GM21717 (cell line): Measurements from ENCODE around the gene MBD3L5.
"Not testable (repeated sequence)": the region's sequence is repeated elsewhere in the genome, so short reads cannot be mapped to it uniquely, and the experiment has no call there.

Experiments
- ATAC-seq: cut with Tn5 transposase; IDR thresholded peaks from one replicate; pipeline ENCODE4 v1.9.1; 2021; ENCODE audit warnings: mild to moderate bottlenecking, moderate library complexity; ENCODE audit not compliant: unreplicated experiment

The MBD3L5 gene

DNA sequence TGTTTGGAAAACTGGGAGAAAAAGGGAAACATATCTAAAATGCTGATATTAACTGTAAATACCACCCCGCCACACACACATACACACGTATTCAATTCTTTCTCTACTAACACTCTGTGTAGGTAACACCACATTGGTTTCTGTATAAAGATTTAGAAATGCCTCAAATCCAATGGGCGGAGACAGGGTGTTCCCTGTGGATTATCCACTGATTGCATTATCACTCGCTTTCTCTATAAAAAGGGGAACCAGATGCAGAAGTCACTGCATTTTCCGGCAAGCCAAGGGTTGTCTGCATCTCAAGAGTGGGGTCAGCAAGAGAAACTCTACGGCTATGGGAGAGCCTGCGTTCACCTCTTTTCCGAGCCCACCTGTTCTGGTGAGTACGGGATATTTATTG, at the start of gene MBD3L5:
TSS of gene MBD3L5 (plus strand) at position 301 of the 400 bp plus-strand sequence. CDS start at position 335, 34 bp downstream.
- ATAC-seq: not testable (repeated sequence)

DNA sequence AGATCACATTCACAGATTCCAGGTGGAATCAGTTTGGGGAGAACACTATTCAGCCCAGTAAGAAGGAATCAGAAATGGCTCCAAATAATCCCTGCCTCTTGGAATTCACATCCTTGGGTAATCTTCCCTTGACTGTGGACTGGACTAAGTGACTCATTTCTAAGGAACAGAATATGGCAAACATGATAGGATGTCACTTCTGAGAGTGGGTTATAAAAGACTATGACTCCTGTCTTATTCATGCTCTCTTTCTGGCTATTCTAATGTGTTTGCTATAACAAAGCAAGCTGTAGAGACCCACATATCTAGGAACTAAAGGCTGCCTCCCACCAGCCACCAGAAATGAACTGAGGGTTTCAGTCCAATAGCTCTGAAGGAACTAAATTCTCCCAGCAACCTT, 46.9 kb upstream of the MBD3L5 start:
- ATAC-seq: no peak

DNA sequence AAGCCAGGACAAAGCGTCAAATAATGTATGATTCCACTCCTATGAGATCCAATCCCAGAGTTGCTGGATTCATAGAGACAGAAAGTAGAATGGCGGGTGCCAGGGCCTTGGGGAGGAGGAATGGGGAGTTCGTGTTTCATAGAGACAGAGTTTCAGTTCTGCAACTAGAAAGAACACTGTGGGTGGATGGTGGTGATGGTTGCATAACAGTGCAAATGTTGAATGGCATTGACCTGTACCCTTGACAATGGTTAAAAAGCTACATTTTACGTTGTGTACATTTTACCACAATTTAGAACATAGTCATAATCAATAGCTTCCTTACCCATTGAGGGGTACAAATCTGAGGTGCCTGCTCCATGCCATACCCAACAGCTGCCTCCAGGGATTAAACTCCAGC, 42.5 kb upstream of the MBD3L5 start:
- no peak for ATAC-seq

DNA sequence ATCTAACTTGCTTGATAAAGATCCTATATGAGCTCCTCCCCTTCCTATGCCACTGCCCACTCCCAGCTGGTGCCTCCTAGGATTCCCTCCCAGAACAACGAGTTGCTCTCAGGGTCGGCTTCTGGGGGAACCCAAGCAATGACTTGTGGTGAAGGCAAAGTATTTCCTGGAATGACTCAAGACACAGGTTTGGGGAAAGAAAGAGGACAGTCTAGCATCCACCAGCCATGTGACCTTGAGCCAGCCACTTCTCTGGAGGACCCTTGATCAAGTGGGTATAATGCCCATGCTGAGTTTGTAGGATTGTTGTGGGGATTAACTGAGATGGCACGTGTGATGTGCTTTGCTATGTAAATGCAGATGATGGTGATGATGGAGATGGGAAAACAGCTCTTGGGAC, 42.1 kb upstream of the MBD3L5 start:
- ATAC-seq: no peak

DNA sequence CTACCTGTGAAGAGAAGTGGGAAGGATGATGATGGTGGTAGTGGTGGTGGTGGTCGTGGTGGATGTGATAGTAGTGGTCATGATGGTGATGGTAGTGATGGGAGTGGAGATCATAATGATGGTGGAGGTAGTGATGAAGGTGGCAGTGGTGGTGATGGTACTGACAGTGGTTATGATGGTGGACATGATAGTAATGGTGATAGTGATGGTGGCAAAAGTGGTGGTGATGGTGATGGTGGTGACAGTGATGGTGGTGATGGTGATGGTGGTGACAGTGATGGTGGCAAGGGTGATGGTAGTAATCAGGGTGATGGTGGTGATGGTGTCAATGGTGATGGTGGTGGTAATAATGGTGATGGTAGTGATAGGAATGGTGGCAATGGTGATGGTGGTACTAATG, 35.3 kb upstream of the MBD3L5 start:
- no peak for ATAC-seq

DNA sequence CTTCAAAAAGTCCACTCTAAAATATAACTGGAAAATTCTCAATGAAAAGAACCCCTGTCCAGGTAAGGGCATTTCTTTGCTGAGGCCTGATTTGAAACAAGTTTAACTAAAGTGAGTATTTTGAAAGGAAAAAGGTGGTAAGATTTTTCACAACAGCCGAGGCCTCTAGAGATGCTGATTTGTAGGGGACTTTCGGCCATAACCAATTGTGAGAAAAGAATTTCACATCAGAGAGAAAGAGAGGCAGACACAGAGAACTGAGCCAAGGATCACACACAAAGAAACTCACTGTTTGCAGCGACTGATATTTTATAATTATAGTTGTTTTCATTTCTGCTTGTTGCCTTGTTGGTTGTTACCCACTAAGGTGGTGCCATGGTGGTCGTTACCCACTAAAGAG, 33.6 kb upstream of the MBD3L5 start:
- ATAC-seq: no peak

DNA sequence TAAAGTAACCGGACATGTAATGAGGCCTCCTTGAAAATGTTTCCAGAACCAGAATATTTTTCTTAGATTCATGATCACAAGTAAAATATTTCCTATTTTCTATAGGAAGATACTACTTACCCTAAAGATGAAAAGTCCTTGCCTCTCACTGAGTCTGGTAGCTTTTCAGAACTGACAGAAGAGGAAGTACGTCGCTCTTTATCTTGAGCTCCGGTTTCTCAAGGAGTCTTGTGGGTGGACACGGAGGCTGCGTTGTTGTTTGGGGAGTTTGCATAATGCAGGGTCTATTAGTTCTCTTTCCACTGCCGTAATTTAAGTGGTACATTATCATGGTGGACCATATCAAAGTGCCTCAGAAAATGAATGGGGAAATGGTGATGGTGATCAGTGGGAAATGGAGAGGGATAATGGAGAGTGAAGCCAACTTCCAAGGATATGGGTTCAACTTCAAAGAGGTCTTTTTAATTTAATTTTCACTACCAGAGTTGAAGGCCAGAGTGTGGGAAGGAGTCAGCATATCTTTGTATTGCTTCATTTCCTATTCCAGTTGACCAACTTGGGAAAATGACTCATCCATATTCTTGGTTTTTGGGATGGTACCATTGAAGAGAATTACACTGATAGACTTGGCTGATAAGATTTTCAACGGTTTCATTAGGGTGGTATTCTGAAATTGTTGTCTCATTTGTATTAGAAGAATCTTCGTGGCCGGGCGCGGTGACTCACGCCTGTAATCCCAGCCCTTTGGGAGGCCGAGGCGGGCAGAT, 32.5 kb upstream of the MBD3L5 start:
- no peak for ATAC-seq

DNA sequence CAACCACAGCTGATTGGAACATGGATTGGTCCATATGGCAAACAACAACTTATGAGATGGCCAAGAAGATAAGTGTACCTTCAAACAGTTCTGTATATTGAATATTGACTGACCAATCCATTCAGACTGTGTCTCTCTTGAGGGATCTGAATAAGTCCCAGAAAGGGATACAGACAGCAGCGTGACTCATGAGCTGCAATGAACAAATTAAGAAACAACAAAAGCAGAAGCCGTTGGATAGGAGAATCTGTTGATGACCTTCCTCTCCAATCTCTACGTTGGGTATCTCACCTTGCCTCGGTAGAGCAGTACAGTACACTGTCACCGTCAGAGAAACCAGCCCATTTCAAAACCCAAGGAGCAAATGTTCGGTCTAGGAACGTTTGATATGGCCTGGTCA, 30.4 kb upstream of the MBD3L5 start:
- no peak for ATAC-seq

DNA sequence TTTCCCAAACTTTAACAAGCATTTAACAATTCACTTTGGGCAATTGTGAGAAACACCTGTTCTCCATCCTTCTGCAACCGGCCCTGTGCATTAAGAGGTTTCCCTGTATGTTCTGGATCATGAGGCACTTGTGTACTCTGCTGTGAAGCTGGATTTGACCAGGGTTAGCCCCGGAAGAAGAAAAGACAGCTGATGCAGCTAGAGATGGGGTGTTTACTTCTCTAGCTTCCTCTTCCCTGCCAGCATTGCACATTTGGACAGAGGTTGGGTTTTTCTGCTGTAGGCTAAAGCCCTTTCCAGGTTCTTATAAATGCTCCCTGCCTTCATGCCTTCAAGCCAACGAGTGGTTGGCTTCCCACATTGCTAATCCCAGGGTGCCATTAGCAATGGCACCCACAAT, 30.0 kb upstream of the MBD3L5 start:
- no peak for ATAC-seq

DNA sequence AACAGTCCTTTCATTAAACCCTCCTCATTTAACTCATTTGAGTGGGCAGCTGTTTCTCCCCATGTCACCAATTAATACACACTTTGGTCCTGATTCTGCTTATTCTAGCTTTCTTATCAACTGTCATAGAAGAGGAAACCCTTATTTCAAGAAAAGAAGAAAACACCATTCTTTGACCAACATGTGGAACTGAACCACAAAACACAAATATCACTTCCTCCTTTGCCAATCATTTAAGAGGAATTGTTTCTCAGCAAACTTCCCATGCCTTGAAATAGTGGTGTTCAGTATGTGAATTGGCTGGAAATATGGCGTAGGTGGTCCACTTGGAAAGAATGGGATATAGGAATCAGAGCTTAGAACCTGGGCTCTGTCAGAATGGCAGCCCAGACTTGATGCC, 29.6 kb upstream of the MBD3L5 start:
- no peak for ATAC-seq

DNA sequence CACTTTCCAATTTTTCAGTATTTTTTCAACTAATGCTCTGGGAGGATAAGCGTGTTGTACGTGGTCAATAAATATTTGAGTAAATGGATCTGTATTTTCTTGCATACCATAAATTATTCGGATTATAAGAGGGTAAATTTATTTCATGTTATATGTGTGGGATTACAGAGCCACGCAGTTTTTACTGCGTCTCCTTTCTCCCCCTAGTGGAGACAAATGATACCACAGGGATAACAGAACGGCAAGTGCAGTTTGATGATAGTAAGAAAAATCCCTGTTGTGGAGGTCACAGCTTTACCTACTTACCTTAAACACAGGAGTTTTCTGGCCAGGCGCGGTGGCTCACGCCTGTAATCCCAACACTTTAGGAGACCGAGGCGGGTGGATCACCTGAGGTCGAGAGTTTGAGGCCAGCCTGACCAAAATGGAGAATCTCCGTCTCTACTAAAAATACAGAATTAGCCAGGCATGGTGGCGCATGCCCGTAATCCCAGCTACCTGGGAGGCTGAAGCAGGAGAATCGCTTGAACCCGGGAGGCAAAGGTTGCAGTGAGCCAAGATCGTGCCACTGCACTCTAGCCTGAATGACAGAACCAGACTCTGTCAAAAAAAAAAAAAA, 26.0 kb upstream of the MBD3L5 start:
- no peak for ATAC-seq

DNA sequence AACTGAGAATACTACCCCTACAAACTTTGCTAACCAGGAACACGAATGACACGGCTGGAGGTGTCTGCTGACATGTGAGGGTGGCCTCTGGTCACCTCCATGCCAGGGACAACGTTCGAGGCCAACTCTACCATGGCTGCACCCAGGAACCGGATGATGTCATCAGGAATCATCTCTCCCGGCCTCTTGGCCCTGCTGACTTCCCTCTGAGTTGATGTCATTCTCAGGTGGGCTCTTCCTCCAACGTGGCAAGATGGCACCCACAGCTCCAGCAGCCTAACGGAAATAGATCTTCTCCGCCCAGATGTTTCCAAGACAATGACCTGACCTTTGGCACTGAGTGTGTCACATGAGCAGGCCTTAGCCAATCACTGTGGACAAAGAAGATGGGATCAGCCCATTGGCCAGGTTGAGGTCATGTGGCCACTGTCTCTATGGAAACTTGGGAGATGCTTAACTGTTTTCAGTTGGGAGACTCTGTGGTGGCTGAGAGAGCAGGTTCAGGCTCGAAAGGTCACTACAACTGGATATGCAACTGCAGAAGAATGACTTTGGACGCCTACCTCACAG, 24.2 kb upstream of the MBD3L5 start:
- no peak for ATAC-seq

DNA sequence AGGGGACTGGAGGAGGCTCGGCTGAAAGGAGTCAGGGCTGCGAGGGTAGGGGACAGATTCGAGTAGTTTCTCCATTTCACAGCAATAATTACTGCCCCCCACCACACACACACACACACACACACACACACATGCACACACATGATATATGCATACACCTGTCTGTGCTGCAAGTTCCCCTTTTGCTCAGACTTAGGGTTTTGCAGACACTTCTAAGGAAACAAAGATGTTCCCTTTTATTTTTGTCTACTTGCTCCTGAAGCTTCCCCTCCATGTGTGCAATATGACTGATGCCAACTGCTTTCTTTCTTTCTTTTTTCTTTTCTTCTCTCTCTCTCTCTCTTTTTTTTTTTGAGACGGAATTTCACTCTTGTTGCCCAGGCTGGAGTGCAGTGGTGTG, 22.5 kb upstream of the MBD3L5 start:
- ATAC-seq: no peak

DNA sequence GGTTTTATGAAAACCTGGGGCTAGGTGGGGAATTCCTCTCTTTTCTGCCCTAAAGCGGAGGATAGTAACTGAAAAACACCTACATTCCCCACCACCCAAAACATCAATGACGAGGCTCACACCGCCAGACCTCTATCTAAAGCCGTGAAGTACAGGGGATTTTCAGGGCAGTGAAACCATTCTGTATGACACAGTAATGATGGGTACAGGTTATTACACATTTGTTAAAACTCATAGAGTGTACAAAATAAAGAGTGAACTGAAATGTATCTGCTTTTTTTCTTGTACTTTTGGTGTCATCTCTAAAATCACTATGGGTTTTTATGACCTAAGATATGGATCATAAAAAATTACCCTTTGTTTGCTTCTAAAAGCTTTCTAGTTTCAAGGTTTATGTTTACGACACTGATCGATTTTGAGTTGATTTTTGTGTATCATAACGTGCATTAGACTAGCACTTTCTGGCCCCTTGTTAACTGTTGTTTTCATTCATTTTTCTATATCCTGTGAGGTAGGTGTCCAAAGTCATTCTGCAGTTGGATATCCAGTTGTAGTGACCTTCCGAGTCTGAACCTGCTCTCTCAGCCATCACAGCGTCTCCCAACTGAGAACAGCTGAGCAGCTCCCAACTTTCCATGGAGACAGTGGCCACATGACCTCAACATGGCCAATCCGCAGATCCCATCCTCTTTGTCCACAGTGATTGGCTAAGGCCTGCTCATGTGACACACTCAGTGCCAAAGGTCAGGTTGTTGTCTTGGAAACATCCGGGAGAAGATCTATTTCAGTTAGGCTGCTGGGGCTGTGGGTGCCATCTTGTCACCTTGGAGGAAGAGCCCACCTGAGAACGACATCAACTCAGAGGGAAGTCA, 19.4 kb upstream of the MBD3L5 start:
- no peak for ATAC-seq

DNA sequence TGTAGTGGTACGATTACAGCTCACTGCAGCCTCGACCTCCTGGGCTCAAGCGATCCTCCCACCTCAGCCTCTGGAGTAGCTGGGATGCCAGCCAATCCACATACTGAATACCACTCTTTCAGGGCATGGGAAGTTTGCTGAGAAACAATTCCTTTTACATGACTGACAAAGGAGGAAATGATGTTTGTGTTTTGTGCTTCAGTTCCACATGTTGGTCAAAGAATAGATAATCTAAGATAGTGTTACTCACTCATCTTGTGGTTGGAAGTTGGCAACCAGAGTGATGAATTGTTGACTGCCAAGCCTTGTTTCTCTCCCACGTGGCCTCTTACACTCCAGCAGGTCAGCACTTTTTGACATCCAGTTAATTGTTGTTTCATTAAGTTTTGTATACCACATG, 16.7 kb upstream of the MBD3L5 start:
- no peak for ATAC-seq

DNA sequence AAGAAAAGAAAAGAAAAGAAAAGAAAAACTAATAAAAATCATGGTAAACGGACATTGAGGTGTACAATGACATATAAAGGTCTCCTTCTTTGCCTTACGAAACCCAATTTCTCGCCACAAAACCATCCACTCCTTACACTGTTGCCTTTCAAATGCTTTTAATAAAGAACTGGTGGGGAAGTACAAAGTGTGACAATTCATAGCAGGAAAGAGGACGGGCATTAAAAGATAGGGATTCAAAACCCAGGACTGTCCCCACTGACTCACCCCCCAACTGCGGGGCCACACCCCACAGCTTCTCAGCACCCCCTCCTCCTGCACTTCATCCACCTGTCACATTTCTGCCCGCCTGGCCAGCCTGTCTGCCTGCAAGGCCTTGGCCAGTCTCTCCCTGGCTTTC, 11.6 kb upstream of the MBD3L5 start:
- no peak for ATAC-seq

DNA sequence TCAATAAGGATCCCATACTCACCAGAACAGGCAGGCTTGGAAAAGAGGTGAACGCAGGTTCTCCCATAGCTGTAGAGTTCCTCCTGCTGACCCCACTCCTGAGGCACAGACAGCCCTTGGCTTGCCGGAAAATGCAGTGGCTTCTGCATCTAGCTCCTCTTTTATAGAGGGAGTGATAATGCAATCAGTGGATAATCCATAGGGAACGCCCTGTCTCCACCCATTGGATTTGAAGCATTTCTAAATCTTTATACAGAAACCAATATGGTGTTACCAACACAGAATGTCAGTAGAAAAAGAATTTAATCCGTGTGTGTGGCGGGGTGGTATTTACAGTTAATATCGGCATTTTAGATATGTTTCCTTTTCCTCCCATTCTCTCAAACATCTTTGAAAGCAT, 9.0 kb upstream of the MBD3L5 start, which contains the start of gene MBD3L2B:
TSS of gene MBD3L2B (minus strand) at position 101 of the 400 bp plus-strand sequence. CDS start at position 67, 34 bp downstream.
- not testable (repeated sequence) for ATAC-seq

DNA sequence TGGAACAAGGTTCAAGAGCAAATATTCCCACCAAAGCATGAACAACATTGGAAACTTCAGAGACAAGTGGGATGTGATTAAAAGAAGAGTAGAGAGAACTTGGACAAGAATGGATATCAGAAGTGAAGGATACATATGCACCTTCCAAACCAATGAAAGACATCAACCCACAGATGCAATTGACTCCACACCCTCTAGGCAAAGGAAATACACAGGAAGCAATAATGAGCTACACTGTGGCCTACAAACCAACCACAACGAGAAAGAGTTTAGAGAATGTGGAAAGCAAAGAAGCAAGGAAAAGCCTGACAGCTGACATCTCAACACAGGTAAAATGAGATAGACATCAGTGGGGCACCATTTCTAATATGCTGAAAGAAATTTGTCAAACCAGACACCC, 1.6 kb upstream of the MBD3L5 start:
- ATAC-seq: not testable (repeated sequence)

DNA sequence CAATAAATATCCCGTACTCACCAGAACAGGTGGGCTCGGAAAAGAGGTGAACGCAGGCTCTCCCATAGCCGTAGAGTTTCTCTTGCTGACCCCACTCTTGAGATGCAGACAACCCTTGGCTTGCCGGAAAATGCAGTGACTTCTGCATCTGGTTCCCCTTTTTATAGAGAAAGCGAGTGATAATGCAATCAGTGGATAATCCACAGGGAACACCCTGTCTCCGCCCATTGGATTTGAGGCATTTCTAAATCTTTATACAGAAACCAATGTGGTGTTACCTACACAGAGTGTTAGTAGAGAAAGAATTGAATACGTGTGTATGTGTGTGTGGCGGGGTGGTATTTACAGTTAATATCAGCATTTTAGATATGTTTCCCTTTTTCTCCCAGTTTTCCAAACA, 9.7 kb downstream of the MBD3L5 start, which contains the start of gene MBD3L4:
TSS of gene MBD3L4 (minus strand) at position 101 of the 400 bp plus-strand sequence. CDS start at position 66, 35 bp downstream.
- not testable (repeated sequence) for ATAC-seq

DNA sequence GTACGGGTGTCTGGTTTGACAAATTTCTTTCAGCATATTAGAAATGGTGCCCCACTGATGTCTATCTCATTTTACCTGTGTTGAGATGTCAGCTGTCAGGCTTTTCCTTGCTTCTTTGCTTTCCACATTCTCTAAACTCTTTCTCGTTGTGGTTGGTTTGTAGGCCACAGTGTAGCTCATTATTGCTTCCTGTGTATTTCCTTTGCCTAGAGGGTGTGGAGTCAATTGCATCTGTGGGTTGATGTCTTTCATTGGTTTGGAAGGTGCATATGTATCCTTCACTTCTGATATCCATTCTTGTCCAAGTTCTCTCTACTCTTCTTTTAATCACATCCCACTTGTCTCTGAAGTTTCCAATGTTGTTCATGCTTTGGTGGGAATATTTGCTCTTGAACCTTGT, 11.2 kb downstream of the MBD3L5 start:
- ATAC-seq: not testable (repeated sequence)

DNA sequence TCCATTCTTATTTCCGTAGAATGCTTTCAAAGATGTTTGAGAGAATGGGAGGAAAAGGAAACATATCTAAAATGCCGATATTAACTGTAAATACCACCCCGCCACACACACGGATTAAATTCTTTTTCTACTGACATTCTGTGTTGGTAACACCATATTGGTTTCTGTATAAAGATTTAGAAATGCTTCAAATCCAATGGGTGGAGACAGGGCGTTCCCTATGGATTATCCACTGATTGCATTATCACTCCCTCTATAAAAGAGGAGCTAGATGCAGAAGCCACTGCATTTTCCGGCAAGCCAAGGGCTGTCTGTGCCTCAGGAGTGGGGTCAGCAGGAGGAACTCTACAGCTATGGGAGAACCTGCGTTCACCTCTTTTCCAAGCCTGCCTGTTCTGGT, 18.6 kb downstream of the MBD3L5 start, which contains the start of gene MBD3L2:
TSS of gene MBD3L2 (plus strand) at position 301 of the 400 bp plus-strand sequence. CDS start at position 354, 53 bp downstream.
- not testable (repeated sequence) for ATAC-seq
